Embryonic facial prominence (tissue), 1 donor: Measurements from ENCODE around the gene PDE4B.

Experiments used
- DNase-seq: peaks from one replicate; pipeline ENCODE4 v3.0.0-alpha.2; 2016; ENCODE audit errors: extremely low spot score

The PDE4B gene

GRCh38 chr1:66182026-66182425 is 389.3 kb downstream of the PDE4B start:
- DNase-seq, result no peak

DNA sequence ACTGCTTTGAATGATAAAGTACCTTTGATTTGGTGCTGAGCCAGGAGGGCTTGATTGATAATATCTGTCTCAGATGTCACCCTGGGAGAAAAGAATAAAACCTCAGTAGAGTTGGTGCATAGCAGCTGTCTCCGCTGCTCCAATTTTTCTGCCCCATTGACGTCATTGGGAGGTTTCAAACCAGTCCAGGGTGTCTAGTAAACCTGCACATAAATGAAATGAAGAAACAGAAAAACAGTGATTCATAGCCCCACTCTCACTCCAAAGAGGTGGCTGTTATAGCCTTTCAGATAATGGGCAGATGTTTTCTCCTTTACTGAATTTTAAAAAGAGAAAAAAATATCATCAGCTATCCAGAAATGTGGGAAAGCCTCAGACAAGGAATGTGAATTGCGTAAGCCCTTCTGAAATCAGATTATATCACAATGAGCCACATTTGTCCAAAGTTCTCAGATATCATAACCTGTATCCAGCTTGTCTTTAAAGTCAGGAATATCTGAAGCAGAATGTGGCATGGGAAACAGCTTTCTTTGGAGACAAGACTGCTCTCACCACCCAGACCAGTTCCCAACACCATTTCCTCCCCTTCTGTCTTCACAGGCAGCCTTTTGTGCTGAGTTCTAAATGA is 390.0 kb downstream of the PDE4B start:
- no peak for DNase-seq

DNA sequence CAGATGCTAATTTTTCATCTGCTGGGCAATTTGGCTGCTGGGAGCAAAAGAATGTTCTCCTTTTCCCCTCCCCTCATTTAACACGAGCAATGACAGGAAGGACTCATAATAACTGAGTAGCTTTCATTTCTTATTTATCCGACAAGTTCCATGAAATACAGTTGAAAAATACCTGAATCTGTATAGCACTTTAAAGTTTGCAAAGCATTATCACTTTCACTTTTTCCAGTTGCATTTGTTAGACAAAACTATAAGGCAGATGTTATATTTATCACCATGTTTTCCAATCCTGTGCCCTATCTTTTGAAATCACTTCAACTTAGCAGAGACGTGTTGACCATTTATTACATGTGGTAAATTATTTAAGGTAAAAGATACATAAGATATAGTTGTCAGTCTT is 390.7 kb downstream of the PDE4B start:
- DNase-seq, result no peak

- DNase-seq, result no peak
These were observed 404.4 kb downstream of the PDE4B start for GRCh38 chr1:66197120-66197519.

DNA sequence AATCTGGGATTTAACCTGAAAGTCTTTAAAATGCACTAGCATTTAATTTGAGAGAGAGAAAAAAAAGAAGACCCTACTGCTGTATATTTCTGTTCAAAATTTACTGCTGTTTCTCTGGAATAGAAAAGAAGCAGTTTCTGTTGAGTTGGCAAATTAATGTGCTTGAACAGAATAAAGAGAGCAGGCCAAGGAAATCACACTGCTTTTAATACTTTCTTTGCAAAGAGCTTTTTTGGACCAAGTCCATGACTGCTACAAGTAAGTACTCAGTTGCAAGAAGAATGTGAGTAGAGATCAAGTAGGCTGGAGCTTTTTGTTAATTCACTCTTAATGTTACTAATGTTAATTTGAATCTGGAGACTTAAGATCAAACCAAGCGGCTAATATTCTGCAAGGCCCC is 405.1 kb downstream of the PDE4B start:
- DNase-seq, result no peak

- DNase-seq, result no peak
These were observed 414.0 kb downstream of the PDE4B start for GRCh38 chr1:66206563-66207144.

- DNase-seq, result no peak
These were observed 414.8 kb downstream of the PDE4B start for GRCh38 chr1:66207484-66207883.

GRCh38 chr1:66208632-66209031 is 415.9 kb downstream of the PDE4B start:
- DNase-seq, result no peak

GRCh38 chr1:66210635-66211244 is 418.0 kb downstream of the PDE4B start:
- no peak for DNase-seq

DNA sequence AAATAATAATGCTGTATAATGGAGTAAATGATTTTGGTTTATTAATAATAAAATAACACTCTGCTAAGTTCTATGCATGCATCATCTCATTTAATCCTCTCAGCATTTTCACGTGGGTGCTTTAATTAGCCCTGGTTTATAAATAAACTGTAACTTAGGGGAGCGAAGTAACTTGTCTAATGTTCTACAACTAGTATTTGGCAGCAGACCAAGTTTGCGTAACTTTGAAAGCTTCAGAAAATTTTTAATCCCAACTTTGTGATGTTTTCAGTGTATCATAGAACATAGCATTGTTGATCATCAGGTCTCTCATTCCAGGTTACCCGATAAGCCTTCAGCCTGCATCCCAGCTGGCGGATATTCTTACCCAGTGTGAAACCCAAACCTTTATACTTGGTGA is 418.8 kb downstream of the PDE4B start:
- DNase-seq, result no peak

DNA sequence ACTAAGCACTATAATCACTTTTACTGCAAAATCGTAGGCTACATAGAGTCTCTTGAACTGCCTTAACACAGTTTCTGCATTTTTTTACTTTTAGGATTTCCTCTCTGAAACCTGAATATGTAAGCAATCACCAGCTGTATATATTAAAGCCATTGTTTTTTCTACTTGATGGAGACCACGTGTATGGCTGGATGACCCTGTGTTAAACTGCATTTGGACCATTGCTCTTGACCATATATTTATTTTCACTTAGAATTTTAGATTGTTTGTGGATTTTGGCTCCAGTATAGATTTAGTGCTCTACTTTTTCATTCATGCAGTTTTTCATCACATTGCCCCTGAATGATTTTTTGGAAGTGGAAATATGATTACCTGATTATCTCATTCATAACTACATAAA is 420.8 kb downstream of the PDE4B start:
- no peak for DNase-seq

GRCh38 chr1:66214901-66215300 is 422.2 kb downstream of the PDE4B start:
- no peak for DNase-seq

GRCh38 chr1:66217021-66217420 is 424.3 kb downstream of the PDE4B start:
- DNase-seq, result no peak

- no peak for DNase-seq
These were observed 424.9 kb downstream of the PDE4B start for GRCh38 chr1:66217561-66217960.

DNA sequence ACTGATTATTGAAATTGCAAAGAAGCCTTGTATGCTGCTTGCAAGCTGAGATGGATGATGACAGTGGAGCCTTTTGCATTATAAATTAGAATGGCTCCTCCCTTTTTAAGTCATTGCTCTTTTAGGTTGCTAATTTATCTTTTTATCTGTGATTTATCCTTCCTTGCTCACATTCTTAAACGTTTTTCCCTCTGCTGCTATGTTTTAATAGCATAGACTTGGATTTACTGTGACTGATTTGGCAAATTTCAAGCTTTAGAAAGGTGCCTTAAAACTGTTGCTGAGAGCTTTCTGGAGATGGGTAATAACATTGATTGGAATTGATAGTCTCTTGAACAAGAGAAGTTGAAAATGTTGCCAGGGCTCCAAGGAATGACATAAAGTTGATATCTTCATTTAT is 427.8 kb downstream of the PDE4B start:
- DNase-seq, result no peak

DNA sequence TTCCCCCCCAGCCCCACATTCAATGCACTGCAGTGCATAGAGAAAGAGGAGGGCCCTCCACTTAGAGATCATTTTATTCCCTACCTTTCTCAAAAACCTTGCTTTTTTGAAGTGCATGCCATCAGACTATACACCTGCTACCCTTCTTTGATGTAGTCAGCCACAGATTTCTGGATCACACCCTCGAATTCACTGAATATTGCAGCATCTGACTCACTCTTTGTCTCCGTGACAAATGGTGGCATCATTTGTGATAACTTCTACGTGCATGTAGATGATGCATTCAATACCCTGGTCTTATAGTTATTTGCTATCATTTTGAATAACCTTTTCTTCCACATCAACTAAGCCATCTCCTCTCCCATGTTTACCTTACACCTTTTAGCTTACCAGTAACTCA is 431.0 kb downstream of the PDE4B start:
- DNase-seq, result no peak

DNA sequence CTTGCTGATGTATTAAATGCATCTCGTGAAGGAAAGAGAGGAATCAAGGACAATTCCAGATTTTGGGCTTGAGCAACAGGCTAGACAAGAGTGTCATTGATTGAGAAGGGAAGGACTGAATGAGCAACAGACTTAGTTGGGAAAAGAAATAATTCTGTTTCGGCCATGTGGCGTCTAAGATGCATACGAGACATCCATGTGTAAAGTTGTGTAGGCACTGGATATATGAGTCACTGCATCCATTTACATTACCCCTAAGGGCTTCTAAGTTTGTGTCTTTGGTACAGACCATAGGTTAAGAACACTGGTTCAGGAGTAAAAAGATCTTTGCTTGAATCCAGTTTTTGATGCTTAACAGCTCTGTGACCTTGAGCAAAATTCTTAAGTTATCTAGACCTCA is 434.3 kb downstream of the PDE4B start:
- no peak for DNase-seq

- DNase-seq, result no peak
These were observed 435.3 kb downstream of the PDE4B start for GRCh38 chr1:66227966-66228365.

GRCh38 chr1:66231217-66231616 is 438.5 kb downstream of the PDE4B start:
- DNase-seq, result no peak

GRCh38 chr1:66231681-66232463 is 439.2 kb downstream of the PDE4B start:
- no peak for DNase-seq

- no peak for DNase-seq
These were observed 444.3 kb downstream of the PDE4B start for GRCh38 chr1:66237042-66237441.

GRCh38 chr1:66237722-66238479 is 445.2 kb downstream of the PDE4B start:
- no peak for DNase-seq
